Smooth muscle cell (in vitro differentiated cells): ENCODE data around the gene EPHB3. TPM values are rescaled to one million over a fixed set of nuclear protein-coding genes. Genes with fewer than 3 reads are reported as not detected.

Experiments used
- DNase-seq: peaks from one replicate; lab custom pipeline; 2025; ENCODE audit not compliant: unreplicated experiment; lab: John Stamatoyannopoulos, UW
- H2AFZ ChIP-seq: fragments of 200-600 bp; sonication (generic); 2 replicates; pipeline ENCODE4 v1.6.0; 2016; ENCODE audit warnings: antibody characterized with exemption, low read depth, mild to moderate bottlenecking
- H3F3A ChIP-seq: fragments of 200-600 bp; sonication (generic); 2 replicates; pipeline ENCODE4 v1.6.0; 2017; ENCODE audit warnings: antibody characterized with exemption, low read depth
- H3K27ac ChIP-seq: fragments of 200-600 bp; sonication (generic); 2 replicates; pipeline ENCODE4 v1.5.1; 2016; ENCODE audit warnings: low read depth, mild to moderate bottlenecking
- H3K27me3 ChIP-seq: fragments of 200-600 bp; sonication (generic); 2 replicates; pipeline ENCODE4 v1.6.1; 2016; ENCODE audit warnings: low read depth, mild to moderate bottlenecking
- H3K36me3 ChIP-seq: fragments of 200-600 bp; sonication (generic); 2 replicates; pipeline ENCODE4 v1.5.1; 2016; ENCODE audit warnings: low read depth
- H3K4me1 ChIP-seq: fragments of 200-600 bp; sonication (generic); 2 replicates; pipeline ENCODE4 v1.5.1; 2016; ENCODE audit warnings: low read depth
- H3K4me2 ChIP-seq: fragments of 200-600 bp; sonication (generic); 2 replicates; pipeline ENCODE4 v1.6.0; 2016; ENCODE audit warnings: mild to moderate bottlenecking
- H3K4me3 ChIP-seq: fragments of 200-600 bp; sonication (generic); 2 replicates; pipeline ENCODE4 v1.5.1; 2016; ENCODE audit warnings: mild to moderate bottlenecking
- H3K79me2 ChIP-seq: fragments of 200-600 bp; sonication (generic); 2 replicates; pipeline ENCODE4 v1.6.0; 2016; ENCODE audit warnings: low read depth, mild to moderate bottlenecking
- H3K9ac ChIP-seq: fragments of 200-600 bp; sonication (generic); 2 replicates; pipeline ENCODE4 v1.6.0; 2016; ENCODE audit warnings: low read depth
- H3K9me3 ChIP-seq: fragments of 200-600 bp; sonication (generic); replicated peaks from 2 replicates; pipeline ENCODE4 v1.5.1; 2016; ENCODE audit warnings: low read depth
- H4K20me1 ChIP-seq: fragments of 200-600 bp; sonication (generic); 2 replicates; pipeline ENCODE4 v1.6.0; 2016; ENCODE audit warnings: low read depth
- CTCF ChIP-seq: fragments of 200-600 bp; sonication (generic); IDR thresholded peaks from 2 replicates; pipeline ENCODE4 v1.5.1; 2017; ENCODE audit warnings: borderline replicate concordance, mild to moderate bottlenecking, antibody characterized with exemption; ENCODE audit not compliant: insufficient read depth, poor library complexity, severe bottlenecking
- WGBS: methylation state at CpG from one replicate; pipeline ENCODE4 v1.1.7; 2016; ENCODE audit warnings: low lambda C conversion rate; 5-methylcytosine and 5-hydroxymethylcytosine counted together
- polyA plus RNA-seq: library from polyadenylated mRNA; unstranded; fragments of >200 nt; fragmentation: Nextera tagmentation; extraction: Ambion mirVana; gene quantifications from 2 replicates; pipeline ENCODE4 v1.2.1, GENCODE V29; 2016
- total RNA-seq: library from RNA; depleted of rRNA; stranded (reverse); fragments of >200 nt; gene quantifications from 2 replicates; pipeline ENCODE4 v1.2.3, GENCODE V29; 2014

EPHB3 gene
- total and polyA plus RNA-seq, 2 experiments from 2014 or later: 11.1 to 23.1 TPM

GRCh38 chr3:184585545-184585944 is 24.0 kb downstream of the EPHB3 start:
- Histone ChIP-seq H3K27me3 (no peaks in the 10 kb centered on the region), H2AFZ (no peak overlapping the region), H3K36me3 (no peaks in the 10 kb centered on the region), H3K79me2 (no peaks in the 10 kb centered on the region), H3K4me3 (no peak overlapping the region), H3K27ac (no peak overlapping the region), H3F3A (peaks cover 16% of the 10 kb centered on the region), H4K20me1 (no peaks in the 10 kb centered on the region), H3K9ac (no peak overlapping the region), H3K4me2 (no peak overlapping the region), H3K9me3 (no peaks in the 10 kb centered on the region), H3K4me1 (peaks cover 22% of the 10 kb centered on the region)
- TF ChIP-seq CTCF: no peak
- no peak for DNase-seq
- WGBS: 75% methylated on average over 6 of the region's 6 CpGs

- H3K4me3 ChIP-seq: no peak overlapping the region
- no peaks in the 10 kb centered on the region for H3K36me3 ChIP-seq
- WGBS: 87% methylated on average over 8 of the region's 8 CpGs
- DNase-seq: no peak
- H2AFZ ChIP-seq: no peak overlapping the region
- no peak overlapping the region for H3K9ac ChIP-seq
- TF ChIP-seq CTCF: no peak
- no peaks in the 10 kb centered on the region for H3K9me3 ChIP-seq
- H3F3A ChIP-seq: peaks cover 15% of the 10 kb centered on the region
- H3K4me2 ChIP-seq: no peak overlapping the region
- H4K20me1 ChIP-seq: no peaks in the 10 kb centered on the region
- peaks cover 22% of the 10 kb centered on the region for H3K4me1 ChIP-seq
- H3K27me3 ChIP-seq: no peaks in the 10 kb centered on the region
- H3K79me2 ChIP-seq: no peaks in the 10 kb centered on the region
- no peak overlapping the region for H3K27ac ChIP-seq
Observed at GRCh38 chr3:184586851-184587250, 25.3 kb downstream of the EPHB3 start.

GRCh38 chr3:184588776-184589175 is 27.2 kb downstream of the EPHB3 start:
- peaks cover 26% of the 10 kb centered on the region for H3K4me1 ChIP-seq
- H4K20me1 ChIP-seq: no peaks in the 10 kb centered on the region
- H2AFZ ChIP-seq: no peak overlapping the region
- WGBS: 84% methylated on average over 4 of the region's 4 CpGs
- TF ChIP-seq CTCF: no peak
- no peaks in the 10 kb centered on the region for H3K79me2 ChIP-seq
- DNase-seq: no peak
- no peak overlapping the region for H3K4me2 ChIP-seq
- H3K27me3 ChIP-seq: no peaks in the 10 kb centered on the region
- no peaks in the 10 kb centered on the region for H3K9me3 ChIP-seq
- H3K27ac ChIP-seq: no peak overlapping the region
- H3K36me3 ChIP-seq: no peaks in the 10 kb centered on the region
- no peaks in the 10 kb centered on the region for H3F3A ChIP-seq
- H3K4me3 ChIP-seq: no peak overlapping the region
- no peak overlapping the region for H3K9ac ChIP-seq

GRCh38 chr3:184590795-184591194 is 29.2 kb downstream of the EPHB3 start:
- H3K79me2 ChIP-seq: no peaks in the 10 kb centered on the region
- H3K9ac ChIP-seq: no peak overlapping the region
- no peak for DNase-seq
- TF ChIP-seq CTCF: no peak
- H3K4me2 ChIP-seq: no peak overlapping the region
- H3K4me1 ChIP-seq: peaks cover 17% of the 10 kb centered on the region
- no peaks in the 10 kb centered on the region for H4K20me1 ChIP-seq
- H3K27ac ChIP-seq: no peak overlapping the region
- no peaks in the 10 kb centered on the region for H3K36me3 ChIP-seq
- no peak overlapping the region for H3K4me3 ChIP-seq
- 55% methylated on average over 6 of the region's 6 CpGs for WGBS
- no peaks in the 10 kb centered on the region for H3K9me3 ChIP-seq
- H3F3A ChIP-seq: no peaks in the 10 kb centered on the region
- H2AFZ ChIP-seq: no peak overlapping the region
- no peaks in the 10 kb centered on the region for H3K27me3 ChIP-seq
